Osteoblast (primary cell): ENCODE measurements around the gene KCNAB1. TPM values are rescaled to one million over a fixed set of nuclear protein-coding genes. Genes with fewer than 3 reads are reported as not detected.
A peak's percentile ranks its signal among the peaks of the same experiment; 100 is the strongest.
"Not testable (repeated sequence)": the region's sequence is repeated elsewhere in the genome, so short reads cannot be mapped to it uniquely, and the experiment has no call there.

Source experiments
- DNase-seq: peaks from one replicate; pipeline ENCODE4 v3.0.0; 2011; ENCODE audit warnings: low spot score, mixed read lengths; ENCODE audit not compliant: insufficient read length; ENCODE audit errors: missing footprints
- H2AFZ ChIP-seq: 2 replicates; pipeline ENCODE4 v1.6.0; 2011; ENCODE audit warnings: mild to moderate bottlenecking, low read length
- H3K27ac ChIP-seq: 2 replicates; pipeline ENCODE4 v1.5.1; 2011; ENCODE audit warnings: mild to moderate bottlenecking, low read depth, low read length, moderate library complexity
- H3K27me3 ChIP-seq: 2 replicates; pipeline ENCODE4 v1.6.0; 2012; ENCODE audit warnings: mild to moderate bottlenecking, control low read depth, inconsistent platforms, low read length, moderate library complexity; ENCODE audit not compliant: insufficient read depth
- H3K36me3 ChIP-seq: 2 replicates; pipeline ENCODE4 v1.5.1; 2011; ENCODE audit warnings: mild to moderate bottlenecking, low read length, control low read depth, moderate library complexity; ENCODE audit not compliant: insufficient read depth
- H3K4me1 ChIP-seq: 2 replicates; pipeline ENCODE4 v1.5.1; 2011; ENCODE audit warnings: mild to moderate bottlenecking, low read length, control low read depth, moderate library complexity; ENCODE audit not compliant: insufficient read depth
- H3K4me2 ChIP-seq: 2 replicates; pipeline ENCODE4 v1.6.0; 2011; ENCODE audit warnings: mild to moderate bottlenecking, low read length; ENCODE audit not compliant: insufficient read depth
- H3K4me3 ChIP-seq: fragments of 200-600 bp; sonication (generic); 3 replicates; pipeline ENCODE4 v1.5.1; 2012; ENCODE audit warnings: mild to moderate bottlenecking, low read length, inconsistent platforms; ENCODE audit not compliant: insufficient read depth
- H3K79me2 ChIP-seq: 2 replicates; pipeline ENCODE4 v1.6.0; 2012; ENCODE audit warnings: mild to moderate bottlenecking, low read length, control low read depth, inconsistent platforms; ENCODE audit not compliant: insufficient read depth
- H3K9me3 ChIP-seq: 2 replicates; pipeline ENCODE4 v1.5.1; 2011; ENCODE audit warnings: low read depth, low read length, control low read depth
- H4K20me1 ChIP-seq: 2 replicates; pipeline ENCODE4 v1.6.0; 2012; ENCODE audit warnings: mild to moderate bottlenecking, low read length, control low read depth; ENCODE audit not compliant: insufficient read depth
- total RNA-seq: library from RNA; depleted of rRNA; stranded (reverse); fragments of >200 nt; gene quantifications from 2 replicates; pipeline ENCODE4 v1.2.3, GENCODE V29; 2012
- TF ChIP-seq, protein P1 (sequence below): IDR thresholded peaks from 2 replicates; pipeline ENCODE4 v1.5.1; 2011; ENCODE audit warnings: mild to moderate bottlenecking, low read depth, low read length, moderate library complexity; ENCODE audit errors: extremely low read depth

Gene KCNAB1
- total RNA-seq, 1 donor: 0.36 TPM

- no peak for DNase-seq
- Histone ChIP-seq H3K4me1 (no peaks in the 10 kb centered on the region), H3K27me3 (no peaks in the 10 kb centered on the region), H3K4me2 (no peak overlapping the region), H3K4me3 (no peak overlapping the region), H3K79me2 (no peaks in the 10 kb centered on the region), H2AFZ (no peak overlapping the region), H3K27ac (no peak overlapping the region), H4K20me1 (no peaks in the 10 kb centered on the region), H3K9me3 (no peaks in the 10 kb centered on the region), H3K36me3 (no peaks in the 10 kb centered on the region)
- TF ChIP-seq, protein P1, sequence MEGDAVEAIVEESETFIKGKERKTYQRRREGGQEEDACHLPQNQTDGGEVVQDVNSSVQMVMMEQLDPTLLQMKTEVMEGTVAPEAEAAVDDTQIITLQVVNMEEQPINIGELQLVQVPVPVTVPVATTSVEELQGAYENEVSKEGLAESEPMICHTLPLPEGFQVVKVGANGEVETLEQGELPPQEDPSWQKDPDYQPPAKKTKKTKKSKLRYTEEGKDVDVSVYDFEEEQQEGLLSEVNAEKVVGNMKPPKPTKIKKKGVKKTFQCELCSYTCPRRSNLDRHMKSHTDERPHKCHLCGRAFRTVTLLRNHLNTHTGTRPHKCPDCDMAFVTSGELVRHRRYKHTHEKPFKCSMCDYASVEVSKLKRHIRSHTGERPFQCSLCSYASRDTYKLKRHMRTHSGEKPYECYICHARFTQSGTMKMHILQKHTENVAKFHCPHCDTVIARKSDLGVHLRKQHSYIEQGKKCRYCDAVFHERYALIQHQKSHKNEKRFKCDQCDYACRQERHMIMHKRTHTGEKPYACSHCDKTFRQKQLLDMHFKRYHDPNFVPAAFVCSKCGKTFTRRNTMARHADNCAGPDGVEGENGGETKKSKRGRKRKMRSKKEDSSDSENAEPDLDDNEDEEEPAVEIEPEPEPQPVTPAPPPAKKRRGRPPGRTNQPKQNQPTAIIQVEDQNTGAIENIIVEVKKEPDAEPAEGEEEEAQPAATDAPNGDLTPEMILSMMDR: no peak
Observed at GRCh38 chr3:156274791-156275190, 154.4 kb downstream of the KCNAB1 start.

DNA sequence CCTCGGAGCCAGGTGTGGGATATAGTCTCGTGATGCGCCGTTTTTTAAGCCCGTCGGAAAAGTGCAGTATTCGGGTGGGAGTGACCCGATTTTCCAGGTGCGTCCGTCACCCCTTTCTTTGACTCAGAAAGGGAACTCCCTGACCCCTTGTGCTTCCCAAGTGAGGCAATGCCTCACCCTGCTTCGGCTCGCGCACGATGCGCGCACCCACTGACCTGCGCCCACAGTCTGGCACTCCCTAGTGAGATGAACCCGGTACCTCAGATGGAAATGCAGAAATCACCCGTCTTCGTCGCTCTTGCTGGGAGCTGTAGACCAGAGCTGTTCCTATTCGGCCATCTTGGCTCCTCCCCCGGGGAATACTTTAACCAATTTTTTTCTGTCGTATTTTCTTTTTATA lies 164.3 kb downstream of the KCNAB1 start:
- not testable (repeated sequence) for H4K20me1 ChIP-seq, H2AFZ ChIP-seq, H3K9me3 ChIP-seq, H3K79me2 ChIP-seq, H3K27ac ChIP-seq, H3K27me3 ChIP-seq, H3K4me2 ChIP-seq, H3K4me3 ChIP-seq, H3K36me3 ChIP-seq, DNase-seq, H3K4me1 ChIP-seq

GRCh38 chr3:156285626-156286025 lies 165.2 kb downstream of the KCNAB1 start:
- no peaks in the 10 kb centered on the region for H4K20me1 ChIP-seq
- no peak overlapping the region for H3K4me2 ChIP-seq
- TF ChIP-seq, protein P1: no peak
- no peaks in the 10 kb centered on the region for H3K36me3 ChIP-seq
- no peaks in the 10 kb centered on the region for H3K4me1 ChIP-seq
- H3K9me3 ChIP-seq: no peaks in the 10 kb centered on the region
- no peak overlapping the region for H3K4me3 ChIP-seq
- DNase-seq: peak; percentile 59
- peaks cover 12% of the 10 kb centered on the region for H3K27me3 ChIP-seq
- no peak overlapping the region for H2AFZ ChIP-seq
- no peaks in the 10 kb centered on the region for H3K79me2 ChIP-seq
- no peak overlapping the region for H3K27ac ChIP-seq

- no peaks in the 10 kb centered on the region for H3K9me3 ChIP-seq
- no peak overlapping the region for H3K27ac ChIP-seq
- no peaks in the 10 kb centered on the region for H3K79me2 ChIP-seq
- peaks cover 4% of the 10 kb centered on the region for H3K4me1 ChIP-seq
- peak overlapping the region; percentile 47 for H3K4me3 ChIP-seq
- no peaks in the 10 kb centered on the region for H3K36me3 ChIP-seq
- no peak for DNase-seq
- peak overlapping the region; percentile 51 for H2AFZ ChIP-seq
- peak overlapping the region; percentile 67 for H3K4me2 ChIP-seq
- peaks cover 35% of the 10 kb centered on the region for H3K27me3 ChIP-seq
- TF ChIP-seq, protein P1: no peak
- H4K20me1 ChIP-seq: no peaks in the 10 kb centered on the region
Observed at GRCh38 chr3:156290924-156291271, 170.5 kb downstream of the KCNAB1 start.
